Caco-2 (cell line): Measurements from ENCODE around the gene FOSL2. TPM values are rescaled to one million over a fixed set of nuclear protein-coding genes. Genes with fewer than 3 reads are reported as not detected.

Source experiments
- BruUV-seq: library from RNA; stranded (reverse); fragments of 400-500 nt; replicated peaks from 2 replicates; lab custom pipeline; 2021; lab: Mats Ljungman, UMichigan
- CTCF ChIA-PET: fragments of 300-600 bp; sonication (Branson Sonifier 250); formaldehyde crosslinking; loops from one replicate; lab custom pipeline; 2022; ENCODE audit warnings: antibody characterized with exemption; lab: Charles Lee
- POLR2A ChIA-PET: fragments of 300-600 bp; sonication (Branson Sonifier 250); formaldehyde crosslinking; loops from one replicate; lab custom pipeline; 2022; ENCODE audit warnings: antibody characterized with exemption; lab: Charles Lee
- DNase-seq, 2 experiments: peaks; one replicate each; pipeline versions ENCODE4 v3.0.0 to v3.0.0-alpha.2; 2020 to 2022
- H3K27me3 ChIP-seq: replicated peaks from 2 replicates; pipeline ENCODE4 v1.6.0; 2011; ENCODE audit warnings: low read length; ENCODE audit not compliant: control insufficient read depth, insufficient read depth
- H3K36me3 ChIP-seq: 2 replicates; pipeline ENCODE4 v1.5.1; 2011; ENCODE audit warnings: low read length; ENCODE audit not compliant: control insufficient read depth, insufficient read depth
- H3K4me1 ChIP-seq: fragments of 250-450 bp; sonication (Bioruptor Pico); 2 replicates; pipeline ENCODE4 v1.5.1; 2020; ENCODE audit warnings: mild to moderate bottlenecking
- H3K4me3 ChIP-seq: 2 replicates; pipeline ENCODE4 v1.5.1; 2011; ENCODE audit warnings: low read depth, mild to moderate bottlenecking, control low read depth, low read length
- H3K9me3 ChIP-seq: fragments of 250-450 bp; sonication (Bioruptor Pico); 2 replicates; pipeline ENCODE4 v1.5.1; 2020; ENCODE audit warnings: mild to moderate bottlenecking, moderate library complexity
- H3K27ac Mint-ChIP-seq: one replicate; pipeline ENCODE4 v1.8.0; 2022; ENCODE audit warnings: mixed read lengths; ENCODE audit not compliant: unreplicated experiment
- H3K27me3 Mint-ChIP-seq: one replicate; pipeline ENCODE4 v1.8.0; 2022; ENCODE audit warnings: mixed read lengths; ENCODE audit not compliant: insufficient read depth, unreplicated experiment
- H3K36me3 Mint-ChIP-seq: one replicate; pipeline ENCODE4 v1.8.0; 2022; ENCODE audit warnings: mild to moderate bottlenecking, mixed read lengths; ENCODE audit not compliant: insufficient read depth, unreplicated experiment
- H3K4me1 Mint-ChIP-seq: one replicate; pipeline ENCODE4 v1.8.0; 2022; ENCODE audit warnings: low read depth, mixed read lengths; ENCODE audit not compliant: unreplicated experiment
- H3K4me3 Mint-ChIP-seq: one replicate; pipeline ENCODE4 v1.8.0; 2022; ENCODE audit warnings: mild to moderate bottlenecking, moderate library complexity, mixed read lengths; ENCODE audit not compliant: unreplicated experiment
- H3K9me3 Mint-ChIP-seq: one replicate; pipeline ENCODE4 v1.8.0; 2022; ENCODE audit warnings: mixed read lengths; ENCODE audit not compliant: unreplicated experiment
- CTCF ChIP-seq, 2 experiments: fragments of 200-600 bp in 1 of 2; IDR thresholded peaks; 1 replicate in 1 of 2; 2 replicates in 1 of 2; pipeline versions ENCODE4 v1.5.1 to v1.8.0; 2011 to 2022; ENCODE audit warnings: antibody characterized with exemption in 1 of 2, control low read depth in 1 of 2, inconsistent platforms in 1 of 2, low read depth in 1 of 2, low read length in 1 of 2, mild to moderate bottlenecking in 1 of 2, moderate library complexity in 1 of 2; ENCODE audit not compliant: insufficient read depth in 1 of 2, severe bottlenecking in 1 of 2, unreplicated experiment in 1 of 2
- intact Hi-C: fragments of 100-400 bp; cut with micrococcal nuclease; formaldehyde crosslinking; loops from one replicate; pipeline ENCODE4 v1.10.0; 2022; ENCODE audit not compliant: unreplicated experiment
- total RNA-seq: library from RNA; stranded (reverse); gene quantifications from 2 replicates; pipeline ENCODE4 v1.2.3, GENCODE V29; 2022

Gene FOSL2
- total RNA-seq, 1 experiment from 2014 or later, result 64.6 TPM

- Histone ChIP-seq H3K27me3 (no peaks in the 10 kb centered on the region), H3K4me1 (0 out of 2 replicates have a peak, but pooled peaks cover 4% of the 10 kb centered on the region), H3K4me3 (no peak overlapping the region), H3K9me3 (no peaks in the 10 kb centered on the region), H3K36me3 (no peaks in the 10 kb centered on the region; the same call in 1 of the 2 replicates)
- BruUV-seq, result no TSS peak
- intact Hi-C loops, result loop anchor here (5.0 kb wide), 1 partner anchor 647 kb away; no protein-coding TSS in a partner anchor
- ChIA-PET CTCF (interaction anchor here (0.6 to 0.8 kb wide), 2 partner anchors 71 to 110 kb away, joined by 3 to 5 read pairs; no protein-coding TSS in a partner anchor), POLR2A (no interaction called here)
- Mint-ChIP-seq H3K36me3 (no peaks in the 10 kb centered on the region), H3K27ac (no peak overlapping the region), H3K4me1 (peaks cover 11% of the 10 kb centered on the region), H3K9me3 (no peaks in the 10 kb centered on the region), H3K4me3 (no peak overlapping the region), H3K27me3 (no peaks in the 10 kb centered on the region)
- no peak for TF ChIP-seq CTCF (IDR thresholded peaks at IDR 0.05; ENCODE audit: insufficient read depth in 1 of 2, low read depth in 1 of 2, low read length in 1 of 2, severe bottlenecking in 1 of 2, unreplicated experiment in 1 of 2)
- DNase-seq, result peak in 1 of 2 experiments; percentile 38
Measured at GRCh38 chr2:28454016-28454930, 61.6 kb downstream of the FOSL2 start.

GRCh38 chr2:28457237-28457636 is 64.6 kb downstream of the FOSL2 start:
- CTCF ChIA-PET, result no interaction called here

More at GRCh38 chr2:28457237-28457636, 64.6 kb downstream of the FOSL2 start:
- Mint-ChIP-seq H3K27ac (no peak overlapping the region), H3K9me3 (peaks cover 14% of the 10 kb centered on the region), H3K4me3 (no peak overlapping the region), H3K4me1 (no peaks in the 10 kb centered on the region), H3K27me3 (no peaks in the 10 kb centered on the region), H3K36me3 (no peaks in the 10 kb centered on the region)
- peak in 1 of 2 experiments; percentile 28 for DNase-seq
- BruUV-seq, result no TSS peak
- Histone ChIP-seq H3K9me3 (peaks cover 4% of the 10 kb centered on the region), H3K27me3 (no peaks in the 10 kb centered on the region), H3K4me3 (no peak overlapping the region), H3K36me3 (no peaks in the 10 kb centered on the region; the same call in 1 of the 2 replicates), H3K4me1 (no peaks in the 10 kb centered on the region)
- intact Hi-C loops, result no loop called here
- no peak for TF ChIP-seq CTCF (IDR thresholded peaks at IDR 0.05; ENCODE audit: insufficient read depth in 1 of 2, low read depth in 1 of 2, low read length in 1 of 2, severe bottlenecking in 1 of 2, unreplicated experiment in 1 of 2)
- POLR2A ChIA-PET, result no interaction called here
